Breast epithelium (tissue), 4 donors: ENCODE measurements around the gene ASIC4. TPM values are rescaled to one million over a fixed set of nuclear protein-coding genes. Genes with fewer than 3 reads are reported as not detected.

Source experiments
- DNase-seq, 2 donors: peaks; one replicate each; pipeline ENCODE4 v3.0.0-alpha.2; 2019; ENCODE audit warnings: low spot score in 2 of 2
- H3K27ac ChIP-seq, 2 donors: fragments of 200-600 bp; sonication (generic) in 1 of 2; one replicate each; pipeline ENCODE4 v1.5.1; 2016 to 2019; ENCODE audit warnings: mild to moderate bottlenecking in 1 of 2
- H3K27me3 ChIP-seq, 2 donors: fragments of 200-600 bp; sonication (generic) in 1 of 2; one replicate each; pipeline versions ENCODE4 v1.5.1 to v1.6.0; 2017 to 2019; ENCODE audit warnings: control low read depth in 1 of 2, mild to moderate bottlenecking in 1 of 2
- H3K36me3 ChIP-seq: fragments of 200-600 bp; one replicate; pipeline ENCODE4 v1.5.1; 2019
- H3K4me1 ChIP-seq, 2 donors: fragments of 200-600 bp; sonication (generic); one replicate each; pipeline ENCODE4 v1.5.1; 2016 to 2019; ENCODE audit warnings: control low read depth in 1 of 2
- H3K4me3 ChIP-seq, 3 donors: fragments of 200-600 bp; sonication (generic); 1 replicate in 2 of 3; 2 replicates in 1 of 3; pipeline ENCODE4 v1.5.1; 2016 to 2019; ENCODE audit warnings: mild to moderate bottlenecking in 3 of 3, moderate library complexity in 2 of 3
- H3K9me3 ChIP-seq, 2 donors: fragments of 200-600 bp; sonication (generic) in 1 of 2; one replicate each; pipeline ENCODE4 v1.5.1; 2016 to 2019; ENCODE audit warnings: control low read depth in 1 of 2
- CTCF ChIP-seq, 3 donors: fragments of 450-650 bp; IDR thresholded peaks; one replicate each; pipeline ENCODE4 v1.5.1; 2016 to 2017; ENCODE audit warnings: antibody characterized with exemption in 3 of 3, mild to moderate bottlenecking in 3 of 3, moderate library complexity in 3 of 3
- POLR2A ChIP-seq: fragments of 450-650 bp; IDR thresholded peaks from one replicate; pipeline ENCODE4 v1.6.1; 2016; ENCODE audit warnings: antibody characterized with exemption, mild to moderate bottlenecking, moderate library complexity
- POLR2AphosphoS5 ChIP-seq, 3 donors: sonication (generic); formaldehyde crosslinking; IDR thresholded peaks; one replicate each; pipeline ENCODE4 v1.6.1; 2017; ENCODE audit warnings: antibody characterized with exemption in 3 of 3
- intact Hi-C: fragments of 100-400 bp; cut with DNase I; formaldehyde crosslinking; loops from one replicate; pipeline ENCODE4 v1.15.1; 2023; ENCODE audit warnings: low total_unique reads
- total RNA-seq, 3 donors: library from RNA; depleted of rRNA; stranded (reverse); fragments of >200 nt; gene quantifications; one replicate each; pipeline ENCODE4 v1.1.0, GENCODE V29; 2016

ASIC4 gene
- total RNA-seq, 3 donors from 2014 or later, result 0.44 TPM; not detected in 2

GRCh38 chr2:219574484-219575311, 60.4 kb downstream of the ASIC4 start:
- DNase-seq, result no peak

GRCh38 chr2:219575566-219576504, 61.6 kb downstream of the ASIC4 start:
- TF ChIP-seq POLR2A, result no peak
- TF ChIP-seq POLR2AphosphoS5 (IDR thresholded peaks at IDR 0.05), result no peak
- TF ChIP-seq CTCF (IDR thresholded peaks at IDR 0.05), result no peak
- no peaks in the 10 kb centered on the region for H3K36me3 ChIP-seq
- H3K9me3 ChIP-seq, result no peaks in the 10 kb centered on the region
- H3K27me3 ChIP-seq, result no peaks in the 10 kb centered on the region
- intact Hi-C loops, result no loop called here
- no peaks in the 10 kb centered on the region for H3K4me1 ChIP-seq
- H3K4me3 ChIP-seq, result no peak overlapping the region
- DNase-seq, result no peak
- no peak overlapping the region for H3K27ac ChIP-seq

More at GRCh38 chr2:219574484-219575311, 60.4 kb downstream of the ASIC4 start:
- H3K27ac ChIP-seq, result no peak overlapping the region
- H3K9me3 ChIP-seq, result no peaks in the 10 kb centered on the region
- H3K4me1 ChIP-seq, result no peaks in the 10 kb centered on the region
- H3K4me3 ChIP-seq, result no peak overlapping the region
- H3K36me3 ChIP-seq, result no peaks in the 10 kb centered on the region
- intact Hi-C loops, result no loop called here
- no peak for TF ChIP-seq CTCF (IDR thresholded peaks at IDR 0.05)
- TF ChIP-seq POLR2AphosphoS5 (IDR thresholded peaks at IDR 0.05), result no peak
- TF ChIP-seq POLR2A, result no peak
- no peaks in the 10 kb centered on the region for H3K27me3 ChIP-seq

- no peak for DNase-seq
- H3K27me3 ChIP-seq, result no peaks in the 10 kb centered on the region
Measured at GRCh38 chr2:219576505-219577388, 62.5 kb downstream of the ASIC4 start.

More at GRCh38 chr2:219576505-219577388, 62.5 kb downstream of the ASIC4 start:
- Histone ChIP-seq H3K4me3 (no peak overlapping the region), H3K36me3 (no peaks in the 10 kb centered on the region), H3K9me3 (no peaks in the 10 kb centered on the region), H3K4me1 (no peaks in the 10 kb centered on the region), H3K27ac (no peak overlapping the region)
- TF ChIP-seq CTCF (IDR thresholded peaks at IDR 0.05) (no peak), POLR2AphosphoS5 (IDR thresholded peaks at IDR 0.05) (no peak), POLR2A (no peak)
- intact Hi-C loops, result no loop called here
